Neural progenitor cell (in vitro differentiated cells): ENCODE data around the gene ADAMTS15. TPM values are rescaled to one million over a fixed set of nuclear protein-coding genes. Genes with fewer than 3 reads are reported as not detected.

Source experiments
- DNase-seq: peaks from one replicate; pipeline ENCODE4 v3.0.0-alpha.2; 2016; ENCODE audit warnings: low spot score
- H2AFZ ChIP-seq: fragments of 200-600 bp; sonication (generic); replicated peaks from 2 replicates; pipeline ENCODE4 v1.6.1; 2016; ENCODE audit warnings: antibody characterized with exemption
- H3F3A ChIP-seq: fragments of 200-600 bp; sonication (generic); 2 replicates; pipeline ENCODE4 v1.6.1; 2016; ENCODE audit warnings: antibody characterized with exemption, low read depth
- H3K27ac ChIP-seq: fragments of 200-600 bp; sonication (generic); 2 replicates; pipeline ENCODE4 v1.5.1; 2016; ENCODE audit warnings: mild to moderate bottlenecking
- H3K27me3 ChIP-seq: fragments of 200-600 bp; sonication (generic); 2 replicates; pipeline ENCODE4 v1.6.1; 2016; ENCODE audit warnings: mild to moderate bottlenecking, moderate library complexity
- H3K36me3 ChIP-seq: fragments of 200-600 bp; sonication (generic); 2 replicates; pipeline ENCODE4 v1.5.1; 2016
- H3K4me1 ChIP-seq: fragments of 200-600 bp; sonication (generic); 2 replicates; pipeline ENCODE4 v1.6.1; 2016; ENCODE audit warnings: mixed run types
- H3K4me2 ChIP-seq: fragments of 200-600 bp; sonication (generic); 2 replicates; pipeline ENCODE4 v1.6.1; 2016
- H3K4me3 ChIP-seq: fragments of 200-600 bp; sonication (generic); 2 replicates; pipeline ENCODE4 v1.5.1; 2016
- H3K79me2 ChIP-seq: fragments of 200-600 bp; sonication (generic); 2 replicates; pipeline ENCODE4 v1.6.1; 2016; ENCODE audit warnings: low read depth
- H3K9ac ChIP-seq: fragments of 200-600 bp; sonication (generic); 2 replicates; pipeline ENCODE4 v1.6.1; 2016
- H3K9me3 ChIP-seq: fragments of 200-600 bp; sonication (generic); 2 replicates; pipeline ENCODE4 v1.5.1; 2016; ENCODE audit warnings: low read depth
- H4K20me1 ChIP-seq: fragments of 200-600 bp; sonication (generic); 2 replicates; pipeline ENCODE4 v1.6.1; 2016; ENCODE audit warnings: low read depth
- H3K27ac Mint-ChIP-seq: 3 replicates; pipeline ENCODE4 v1.8.0; 2021; ENCODE audit warnings: mixed read lengths
- H3K27me3 Mint-ChIP-seq: 2 replicates; pipeline ENCODE4 v1.8.0; 2022; ENCODE audit warnings: low read depth, mild to moderate bottlenecking, inconsistent platforms, moderate library complexity, mixed read lengths; ENCODE audit not compliant: insufficient read depth
- H3K36me3 Mint-ChIP-seq: 3 replicates; pipeline ENCODE4 v1.8.0; 2021; ENCODE audit warnings: mixed read lengths
- H3K4me1 Mint-ChIP-seq: 3 replicates; pipeline ENCODE4 v1.8.0; 2021; ENCODE audit warnings: mixed read lengths
- H3K4me3 Mint-ChIP-seq: 3 replicates; pipeline ENCODE4 v1.8.0; 2021; ENCODE audit warnings: mild to moderate bottlenecking, moderate library complexity, mixed read lengths
- H3K9me3 Mint-ChIP-seq: 3 replicates; pipeline ENCODE4 v1.8.0; 2020; ENCODE audit warnings: mixed read lengths
- CTCF ChIP-seq: fragments of 200-600 bp; sonication (generic); IDR thresholded peaks from 2 replicates; pipeline ENCODE4 v1.5.1; 2017; ENCODE audit warnings: antibody characterized with exemption, mild to moderate bottlenecking
- EZH2 ChIP-seq: fragments of 200-600 bp; sonication (generic); IDR thresholded peaks from 2 replicates; pipeline ENCODE4 v1.6.1; 2017; ENCODE audit warnings: antibody characterized with exemption, mild to moderate bottlenecking, moderate library complexity
- EZH2phosphoT487 ChIP-seq: fragments of 200-600 bp; sonication (generic); IDR thresholded peaks from 2 replicates; pipeline ENCODE4 v1.6.1; 2017; ENCODE audit warnings: antibody characterized with exemption
- total RNA-seq: library from RNA; depleted of rRNA; stranded (reverse); fragments of >200 nt; gene quantifications from 2 replicates; pipeline ENCODE4 v1.2.3, GENCODE V29; 2015; ENCODE audit warnings: low replicate concordance

The ADAMTS15 gene
- total RNA-seq, 1 donor from 2014 or later, result 0.09 TPM

GRCh38 chr11:130525307-130525706, 76.9 kb downstream of the ADAMTS15 start:
- H3K27ac ChIP-seq, result no peak overlapping the region
- H3K4me1 ChIP-seq, result no peaks in the 10 kb centered on the region
- no peaks in the 10 kb centered on the region for H3K36me3 ChIP-seq
- H4K20me1 ChIP-seq, result no peaks in the 10 kb centered on the region
- no peaks in the 10 kb centered on the region for H3K27me3 ChIP-seq
- Mint-ChIP-seq H3K27ac (no peak overlapping the region), H3K4me3 (no peak overlapping the region), H3K4me1 (peaks cover 41% of the 10 kb centered on the region), H3K36me3 (no peaks in the 10 kb centered on the region), H3K27me3 (peaks cover 13% of the 10 kb centered on the region), H3K9me3 (peaks cover 4% of the 10 kb centered on the region)
- no peak for DNase-seq
- no peaks in the 10 kb centered on the region for H3K79me2 ChIP-seq
- H3K9ac ChIP-seq, result no peak overlapping the region
- H2AFZ ChIP-seq, result no peak overlapping the region
- H3K9me3 ChIP-seq, result no peaks in the 10 kb centered on the region
- no peak overlapping the region for H3K4me2 ChIP-seq
- no peak overlapping the region for H3K4me3 ChIP-seq
- no peaks in the 10 kb centered on the region for H3F3A ChIP-seq
- TF ChIP-seq CTCF (no peak), EZH2 (no peak), EZH2phosphoT487 (no peak)

Other genes with a start within 250 kb of the ADAMTS15 start
- 42.1 and 43.6 TPM in 2 replicates for gene ZBTB44, start 133.7 kb upstream of the ADAMTS15 start, total RNA-seq
- not detected in 2 replicates for gene ADAMTS8, start 20.0 kb upstream of the ADAMTS15 start, total RNA-seq